Panc1 (cell line): Measurements from ENCODE around the gene PTPN23.

ENCODE experiments used
- POLR2AphosphoS5 ChIP-seq: IDR thresholded peaks from 2 replicates; pipeline ENCODE4 v1.6.1; 2012; ENCODE audit warnings: mild to moderate bottlenecking, low read depth, low read length, moderate library complexity
- SIN3A ChIP-seq: IDR thresholded peaks from 2 replicates; pipeline ENCODE4 v1.6.1; 2012; ENCODE audit warnings: low read depth, mild to moderate bottlenecking, low read length, moderate library complexity, borderline replicate concordance; ENCODE audit not compliant: insufficient read depth
- TCF7L2 ChIP-seq: IDR thresholded peaks from 2 replicates; pipeline ENCODE4 v1.6.1; 2011; ENCODE audit warnings: mild to moderate bottlenecking, low read depth, low read length, inconsistent platforms
- TF ChIP-seq, protein P1 (sequence below): fragments of 450-650 bp; IDR thresholded peaks from 2 replicates; pipeline ENCODE4 v1.5.1; 2017; ENCODE audit warnings: mild to moderate bottlenecking
- TF ChIP-seq, protein P2 (sequence below), 2 experiments: IDR thresholded peaks; 2 replicates each; pipeline ENCODE4 v1.6.1; 2011 to 2012; ENCODE audit warnings: low read depth in 2 of 2, control low read depth in 1 of 2, low read length in 1 of 2, mild to moderate bottlenecking in 1 of 2, moderate library complexity in 1 of 2; ENCODE audit not compliant: insufficient read depth in 1 of 2

DNA sequence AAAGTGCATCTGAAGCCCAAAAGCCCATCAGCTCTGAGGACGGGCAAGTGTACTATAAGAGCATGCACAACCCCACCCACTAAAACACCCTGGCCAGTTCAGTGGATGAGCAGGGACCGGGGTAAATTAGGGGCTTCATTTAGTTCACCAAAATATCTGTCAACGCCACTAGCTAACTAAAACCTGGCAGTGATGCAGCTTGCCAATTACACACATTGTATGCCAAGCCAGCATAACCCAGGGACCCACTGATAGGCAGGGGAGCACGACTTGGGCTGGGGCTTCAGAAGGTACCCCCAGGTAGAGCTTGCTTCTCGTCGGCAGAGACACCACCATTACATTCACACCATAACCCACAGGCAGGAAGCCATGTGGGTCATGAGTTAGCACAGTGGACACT, 47.0 kb downstream of the PTPN23 start:
- TF ChIP-seq, protein P1, sequence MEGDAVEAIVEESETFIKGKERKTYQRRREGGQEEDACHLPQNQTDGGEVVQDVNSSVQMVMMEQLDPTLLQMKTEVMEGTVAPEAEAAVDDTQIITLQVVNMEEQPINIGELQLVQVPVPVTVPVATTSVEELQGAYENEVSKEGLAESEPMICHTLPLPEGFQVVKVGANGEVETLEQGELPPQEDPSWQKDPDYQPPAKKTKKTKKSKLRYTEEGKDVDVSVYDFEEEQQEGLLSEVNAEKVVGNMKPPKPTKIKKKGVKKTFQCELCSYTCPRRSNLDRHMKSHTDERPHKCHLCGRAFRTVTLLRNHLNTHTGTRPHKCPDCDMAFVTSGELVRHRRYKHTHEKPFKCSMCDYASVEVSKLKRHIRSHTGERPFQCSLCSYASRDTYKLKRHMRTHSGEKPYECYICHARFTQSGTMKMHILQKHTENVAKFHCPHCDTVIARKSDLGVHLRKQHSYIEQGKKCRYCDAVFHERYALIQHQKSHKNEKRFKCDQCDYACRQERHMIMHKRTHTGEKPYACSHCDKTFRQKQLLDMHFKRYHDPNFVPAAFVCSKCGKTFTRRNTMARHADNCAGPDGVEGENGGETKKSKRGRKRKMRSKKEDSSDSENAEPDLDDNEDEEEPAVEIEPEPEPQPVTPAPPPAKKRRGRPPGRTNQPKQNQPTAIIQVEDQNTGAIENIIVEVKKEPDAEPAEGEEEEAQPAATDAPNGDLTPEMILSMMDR, result no peak
- TF ChIP-seq, protein P2, sequence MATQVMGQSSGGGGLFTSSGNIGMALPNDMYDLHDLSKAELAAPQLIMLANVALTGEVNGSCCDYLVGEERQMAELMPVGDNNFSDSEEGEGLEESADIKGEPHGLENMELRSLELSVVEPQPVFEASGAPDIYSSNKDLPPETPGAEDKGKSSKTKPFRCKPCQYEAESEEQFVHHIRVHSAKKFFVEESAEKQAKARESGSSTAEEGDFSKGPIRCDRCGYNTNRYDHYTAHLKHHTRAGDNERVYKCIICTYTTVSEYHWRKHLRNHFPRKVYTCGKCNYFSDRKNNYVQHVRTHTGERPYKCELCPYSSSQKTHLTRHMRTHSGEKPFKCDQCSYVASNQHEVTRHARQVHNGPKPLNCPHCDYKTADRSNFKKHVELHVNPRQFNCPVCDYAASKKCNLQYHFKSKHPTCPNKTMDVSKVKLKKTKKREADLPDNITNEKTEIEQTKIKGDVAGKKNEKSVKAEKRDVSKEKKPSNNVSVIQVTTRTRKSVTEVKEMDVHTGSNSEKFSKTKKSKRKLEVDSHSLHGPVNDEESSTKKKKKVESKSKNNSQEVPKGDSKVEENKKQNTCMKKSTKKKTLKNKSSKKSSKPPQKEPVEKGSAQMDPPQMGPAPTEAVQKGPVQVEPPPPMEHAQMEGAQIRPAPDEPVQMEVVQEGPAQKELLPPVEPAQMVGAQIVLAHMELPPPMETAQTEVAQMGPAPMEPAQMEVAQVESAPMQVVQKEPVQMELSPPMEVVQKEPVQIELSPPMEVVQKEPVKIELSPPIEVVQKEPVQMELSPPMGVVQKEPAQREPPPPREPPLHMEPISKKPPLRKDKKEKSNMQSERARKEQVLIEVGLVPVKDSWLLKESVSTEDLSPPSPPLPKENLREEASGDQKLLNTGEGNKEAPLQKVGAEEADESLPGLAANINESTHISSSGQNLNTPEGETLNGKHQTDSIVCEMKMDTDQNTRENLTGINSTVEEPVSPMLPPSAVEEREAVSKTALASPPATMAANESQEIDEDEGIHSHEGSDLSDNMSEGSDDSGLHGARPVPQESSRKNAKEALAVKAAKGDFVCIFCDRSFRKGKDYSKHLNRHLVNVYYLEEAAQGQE (IDR thresholded peaks at IDR 0.05; ENCODE audit: insufficient read depth in 1 of 2, low read depth in 2 of 2, low read length in 1 of 2), result no peak
- TF ChIP-seq POLR2AphosphoS5 (no peak), SIN3A (no peak), TCF7L2 (no peak)
